Activated naive CD4-positive, alpha-beta T cell treated with Interleukin-2 at 50 U/mL for 16 hours (primary cell): ENCODE data around the gene PLCH2.

ENCODE experiments used
- DNase-seq: peaks from one replicate; pipeline ENCODE4 v3.0.0-alpha.2; 2020

PLCH2 gene

DNA sequence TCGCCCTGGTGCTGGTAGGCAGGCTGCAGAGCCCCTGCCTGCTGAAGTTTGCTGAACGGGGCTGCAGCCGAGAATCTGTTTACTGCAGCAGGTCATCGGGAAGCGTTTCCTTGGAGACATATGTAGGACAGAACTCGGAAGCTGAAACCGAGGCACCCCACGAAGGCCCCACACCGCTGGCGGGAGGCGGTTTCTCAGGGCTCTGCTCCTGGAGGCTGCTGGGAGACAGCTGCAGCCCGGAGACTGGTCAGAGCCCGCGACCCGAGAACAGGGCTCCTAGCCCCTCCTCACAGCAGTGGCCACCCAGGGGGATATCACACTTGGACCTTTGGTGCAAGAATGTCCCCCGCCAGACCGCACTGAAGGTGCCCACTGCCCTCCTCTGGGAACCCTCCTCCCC is 12.7 kb upstream of the PLCH2 start:
- no peak for DNase-seq

GRCh38 chr1:2465371-2466269 is 10.5 kb upstream of the PLCH2 start:
- no peak for DNase-seq

- no peak for DNase-seq
These were observed 9.8 kb upstream of the PLCH2 start for GRCh38 chr1:2466270-2466665.

GRCh38 chr1:2466958-2467554 is 9.0 kb upstream of the PLCH2 start:
- DNase-seq, result peak; percentile 41

DNA sequence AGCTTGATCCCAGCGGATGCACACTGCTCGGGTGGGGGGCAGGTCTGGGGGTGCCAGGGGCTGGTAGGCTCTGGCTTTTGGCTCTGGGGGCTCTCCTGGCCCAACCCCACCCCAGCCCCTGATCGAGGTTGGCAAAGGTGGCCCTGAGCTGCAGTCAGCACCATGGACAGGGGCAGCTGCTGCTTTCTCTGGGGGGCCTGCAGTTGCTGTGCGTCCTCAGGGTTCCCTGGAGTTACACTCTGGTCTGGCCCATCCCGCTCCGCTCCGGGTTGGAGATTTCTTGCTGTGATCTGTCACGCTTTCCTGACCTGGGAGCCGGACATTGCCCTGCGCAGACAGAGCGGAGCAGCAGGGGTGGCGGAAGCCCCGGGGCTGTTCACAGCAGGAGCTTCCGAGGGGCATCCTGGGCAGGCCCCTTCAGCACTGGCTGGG is 8.0 kb upstream of the PLCH2 start:
- DNase-seq, result peak; percentile 35

DNA sequence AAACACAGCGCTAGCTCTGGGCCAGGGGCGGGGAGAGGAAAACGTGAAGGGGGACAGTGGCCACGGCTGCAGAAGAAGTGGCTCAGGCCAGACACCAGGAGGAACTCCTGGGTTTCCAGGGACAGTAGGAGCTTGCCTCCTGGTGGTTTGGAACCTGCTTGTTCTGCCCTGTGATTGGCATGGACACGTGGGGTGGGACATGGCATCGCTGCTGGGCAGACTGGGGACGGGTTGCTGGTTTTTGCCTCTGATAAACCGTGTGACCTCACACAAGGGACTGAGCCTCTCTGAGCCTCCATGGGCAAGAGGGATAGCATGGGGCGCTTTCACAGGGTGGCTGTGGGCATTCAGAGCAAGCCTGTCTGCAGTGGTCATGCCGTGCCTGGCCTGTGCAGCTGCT is 7.5 kb upstream of the PLCH2 start:
- no peak for DNase-seq

DNA sequence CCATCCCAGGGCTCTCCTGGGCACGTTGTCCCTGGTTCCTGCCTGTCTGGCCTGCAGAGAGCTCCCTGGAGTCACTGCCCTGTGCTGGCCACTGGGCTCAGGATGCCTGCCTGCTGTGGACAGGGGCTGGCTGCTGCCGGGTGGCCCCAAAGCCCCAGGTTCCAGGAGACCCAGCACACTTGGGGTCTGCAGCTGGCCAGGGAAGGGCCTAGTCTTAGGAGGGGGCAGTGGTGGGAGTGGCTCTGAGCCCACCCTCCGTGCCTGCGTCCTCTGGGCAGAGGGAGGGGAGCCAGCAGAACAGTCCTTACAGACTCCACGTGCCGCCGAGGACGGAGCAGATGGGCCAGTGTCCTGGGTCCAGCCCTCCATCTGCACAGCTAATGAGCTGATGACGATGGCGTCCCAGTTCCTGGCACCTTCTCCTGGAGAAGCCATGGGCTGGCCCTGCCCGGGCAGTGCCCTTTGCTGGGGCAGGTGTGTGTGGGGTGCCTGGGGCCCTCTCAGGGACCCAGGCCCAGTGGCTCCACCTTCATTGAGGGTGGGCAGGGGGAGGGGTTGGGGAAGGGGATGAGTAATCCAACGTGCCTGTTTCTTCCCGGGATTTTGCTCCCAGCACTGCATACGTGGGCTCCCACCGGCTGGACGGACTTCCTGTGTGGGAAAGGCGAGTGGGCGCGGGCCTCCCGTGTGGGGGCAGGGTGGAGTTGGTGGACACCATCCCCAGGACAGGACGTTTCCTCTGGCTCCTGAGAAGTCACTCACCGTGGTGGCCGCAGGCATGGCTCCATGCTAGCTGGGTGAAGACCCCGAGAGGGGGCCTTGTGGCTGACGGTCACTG is 6.8 kb upstream of the PLCH2 start:
- DNase-seq, result no peak

DNA sequence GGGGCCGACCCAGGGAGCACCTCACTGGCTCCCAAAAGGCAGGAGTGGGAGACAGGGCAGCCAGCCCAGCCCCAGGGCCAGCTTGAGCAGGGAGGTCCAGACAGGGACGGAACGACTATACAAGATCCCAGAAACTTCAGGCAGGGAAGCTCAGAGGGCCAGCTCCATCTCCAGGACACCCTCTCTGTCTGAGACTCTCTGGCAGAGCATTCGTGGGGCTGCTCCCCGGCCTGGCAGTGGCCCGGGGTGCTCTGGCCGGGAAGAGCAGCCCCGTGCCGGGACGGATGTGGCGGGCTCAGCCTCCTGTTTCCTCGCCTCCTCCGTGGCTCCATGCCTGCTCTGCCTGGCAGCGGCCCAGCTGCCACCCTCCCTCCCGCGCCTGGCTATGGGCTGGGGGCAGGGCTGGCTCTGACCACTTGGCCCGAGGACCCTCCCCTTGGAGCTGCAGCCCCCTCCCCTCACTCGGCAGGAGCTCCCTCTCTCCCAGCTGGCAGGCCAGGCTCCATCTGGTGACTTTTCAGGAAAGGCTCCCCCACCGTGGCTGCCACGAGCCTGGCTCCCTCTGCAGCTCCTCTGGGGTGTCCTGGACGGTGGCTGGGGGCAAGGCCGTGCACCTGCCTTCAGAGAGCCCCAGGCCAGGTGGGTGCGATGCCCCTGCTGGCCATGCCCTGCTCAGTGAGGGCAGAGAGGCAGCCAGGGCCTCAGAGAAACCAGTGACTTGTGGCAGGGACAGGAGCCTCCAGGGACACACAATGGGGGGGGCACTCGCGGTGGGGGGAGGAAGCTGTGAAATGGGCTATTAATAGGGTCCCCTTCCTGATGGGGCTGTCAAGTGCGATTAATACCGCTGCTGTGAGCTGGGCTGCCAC is 5.6 kb upstream of the PLCH2 start:
- no peak for DNase-seq

DNA sequence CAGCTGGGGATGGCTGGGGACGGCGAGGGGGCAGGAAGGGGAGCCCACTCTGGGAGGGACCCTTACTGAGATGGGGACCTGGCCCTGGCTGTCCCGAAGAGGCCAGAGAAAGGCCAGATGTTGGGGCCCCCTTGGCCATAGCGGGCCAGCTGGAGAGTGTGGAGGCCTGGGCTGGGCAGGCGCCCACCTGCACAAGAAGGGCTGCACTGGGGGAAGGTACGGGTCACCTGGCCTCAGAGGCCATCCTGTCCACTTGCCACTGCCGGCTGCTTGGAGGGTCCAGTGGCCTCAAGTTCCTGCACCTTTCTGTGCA is 5.0 kb upstream of the PLCH2 start:
- DNase-seq, result no peak

DNA sequence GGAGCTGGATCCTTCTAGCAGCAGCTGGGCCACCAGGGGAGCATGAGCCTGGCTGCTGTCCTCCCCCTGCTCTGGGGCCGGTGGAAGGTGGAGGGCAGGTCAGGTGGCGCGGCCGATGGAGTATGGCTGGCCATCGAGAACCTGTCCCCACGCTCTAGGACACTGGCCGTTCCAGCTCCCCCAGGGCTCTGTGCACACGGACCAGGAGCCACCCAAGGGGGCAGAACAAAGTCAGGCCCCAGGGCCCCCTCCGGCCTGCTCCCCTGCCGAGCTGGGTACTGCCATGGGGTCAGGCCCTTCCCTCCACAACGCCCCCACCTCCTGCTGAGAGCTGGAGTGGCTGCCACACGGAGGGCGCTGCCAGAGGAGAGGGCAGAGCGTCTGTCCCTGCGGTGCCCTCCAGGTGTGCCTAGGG is 4.5 kb upstream of the PLCH2 start:
- no peak for DNase-seq

GRCh38 chr1:2472109-2472508 is 4.0 kb upstream of the PLCH2 start:
- no peak for DNase-seq

- DNase-seq, result no peak
These were observed 3.4 kb upstream of the PLCH2 start for GRCh38 chr1:2472561-2473177.

DNA sequence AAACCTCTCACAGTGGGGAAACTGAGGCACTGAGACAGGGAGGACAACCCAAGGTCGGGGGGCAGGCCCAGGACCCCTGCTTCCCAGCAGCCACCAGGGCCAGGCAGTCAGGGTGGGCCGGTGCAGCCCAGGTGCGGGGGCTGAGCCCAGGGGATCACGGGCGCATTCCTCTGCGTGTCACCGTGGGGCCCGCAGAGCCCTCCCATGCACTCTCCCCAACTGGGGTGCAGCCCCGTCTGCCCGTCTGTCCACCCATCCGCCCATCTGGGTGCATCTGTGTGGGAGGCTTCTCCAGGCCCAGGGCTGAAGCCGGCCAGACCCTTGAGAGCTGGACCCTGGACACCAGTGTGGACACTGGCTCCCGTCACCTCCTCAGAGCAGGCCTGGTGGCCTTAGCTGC is 2.9 kb upstream of the PLCH2 start:
- DNase-seq, result no peak

DNA sequence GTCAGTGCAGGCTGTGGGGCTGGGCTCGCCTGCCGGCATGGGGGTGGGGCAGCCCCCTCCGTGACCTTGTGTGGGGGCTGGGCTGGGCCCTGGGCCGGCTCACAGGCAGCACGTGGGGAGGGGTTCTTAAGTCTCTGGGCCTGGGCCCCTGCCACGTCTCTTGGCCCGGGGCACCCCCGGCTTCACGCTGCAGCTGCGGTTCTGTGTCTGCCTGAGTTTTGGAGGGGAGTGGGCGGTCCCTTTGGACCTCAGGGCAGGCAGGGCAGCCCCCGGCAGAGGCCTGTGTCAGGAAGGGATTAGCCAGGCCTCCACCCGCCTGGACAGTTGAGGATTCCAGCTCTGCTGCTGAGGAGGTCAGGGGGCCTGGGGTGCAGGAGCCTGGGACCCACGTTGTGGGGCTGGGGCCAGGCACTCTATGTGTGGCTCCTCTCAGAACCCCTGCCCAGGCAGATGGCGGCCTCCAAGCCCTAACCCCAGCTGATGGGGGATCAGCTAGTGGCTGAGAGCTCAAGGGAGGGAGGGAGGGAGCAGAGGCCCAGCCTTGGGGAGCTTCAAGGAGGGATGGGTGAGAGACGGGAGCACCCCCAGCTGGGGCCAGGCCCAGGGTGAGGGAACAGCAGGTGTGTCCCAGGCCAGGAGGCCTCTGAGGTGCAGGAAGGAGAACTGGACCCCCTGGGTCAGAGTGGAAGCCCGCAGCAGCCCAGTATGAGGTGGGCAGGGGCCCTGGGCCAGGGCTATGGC is 1.8 kb upstream of the PLCH2 start:
- no peak for DNase-seq

- DNase-seq, result no peak
These were observed 1.1 kb upstream of the PLCH2 start for GRCh38 chr1:2474933-2475371.

GRCh38 chr1:2475571-2475970 is 518 bp upstream of the PLCH2 start:
- no peak for DNase-seq

DNA sequence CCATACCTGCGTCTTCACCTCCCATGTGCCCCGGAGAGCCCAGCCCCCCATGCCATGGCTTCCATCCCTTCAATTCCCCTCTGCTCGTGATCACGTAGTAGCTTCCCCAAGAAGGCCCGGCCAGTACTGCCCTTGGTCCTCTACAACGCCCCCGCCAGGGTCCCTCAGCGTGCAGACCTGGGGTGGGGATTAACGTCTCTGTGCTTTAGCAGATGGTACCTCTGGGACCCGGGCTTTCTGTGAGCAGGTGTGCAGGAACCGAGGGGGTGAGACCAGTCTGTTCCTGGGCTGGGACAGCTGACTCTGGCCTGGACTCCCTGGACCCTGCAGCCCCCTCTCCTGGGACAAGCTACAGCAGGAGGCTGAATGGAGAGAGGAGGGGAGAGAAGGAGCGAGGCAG is 1.2 kb downstream of the PLCH2 start:
- no peak for DNase-seq

DNA sequence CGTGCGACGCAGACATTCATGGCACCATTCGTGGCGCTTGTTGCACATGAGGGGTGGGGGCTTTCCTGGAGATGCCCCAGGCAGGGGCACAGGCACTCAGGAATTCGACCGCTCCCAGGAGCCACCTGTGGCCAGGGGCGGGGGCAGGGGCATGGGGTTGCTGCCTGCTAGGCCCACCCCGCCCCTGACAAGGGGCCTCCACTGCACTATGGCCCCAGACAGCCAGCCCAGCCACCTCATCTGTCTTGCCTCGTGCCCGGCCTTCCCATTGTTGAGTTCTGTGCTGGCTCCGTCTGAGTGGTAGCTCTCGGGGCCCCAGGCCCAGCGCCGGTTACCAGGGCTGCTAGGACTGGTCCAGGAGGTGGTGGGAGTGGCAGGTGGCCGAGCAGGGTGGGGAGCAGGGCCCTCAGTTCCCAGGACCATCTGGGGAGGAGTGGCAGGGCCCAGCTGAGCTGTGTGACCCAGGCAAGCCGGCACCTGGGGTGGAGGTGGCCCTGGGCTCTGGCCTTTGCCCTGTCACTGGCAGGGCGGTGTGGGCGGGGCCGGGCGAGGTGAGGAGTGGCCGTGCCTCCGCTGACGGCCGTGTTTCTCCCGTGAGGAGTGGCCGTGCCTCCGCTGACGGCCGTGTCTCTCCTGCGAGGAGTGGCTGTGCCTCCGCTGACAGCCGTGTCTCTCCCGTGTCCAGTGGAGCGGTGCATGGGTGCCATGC is 1.9 kb downstream of the PLCH2 start:
- DNase-seq, result no peak

DNA sequence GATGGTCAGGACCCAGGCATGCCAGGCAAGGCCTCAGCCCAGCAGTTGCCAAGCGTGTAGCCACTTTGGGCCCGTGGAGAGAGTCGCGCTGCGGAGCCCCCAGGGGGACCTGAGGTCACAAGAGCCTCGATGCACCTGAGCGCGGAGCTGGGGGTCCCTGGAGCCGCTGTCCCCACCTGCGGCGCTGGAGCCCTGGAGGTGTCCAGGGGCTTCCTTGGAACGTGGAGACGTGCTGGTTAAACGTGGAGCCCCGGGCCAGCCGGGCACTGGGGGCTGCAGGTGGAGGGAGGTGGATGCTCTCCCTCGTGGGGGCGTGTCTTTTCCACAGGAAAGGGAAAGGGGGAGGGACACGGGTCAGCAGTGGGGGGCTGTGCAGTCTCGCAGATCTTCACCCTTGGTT is 3.1 kb downstream of the PLCH2 start:
- no peak for DNase-seq

DNA sequence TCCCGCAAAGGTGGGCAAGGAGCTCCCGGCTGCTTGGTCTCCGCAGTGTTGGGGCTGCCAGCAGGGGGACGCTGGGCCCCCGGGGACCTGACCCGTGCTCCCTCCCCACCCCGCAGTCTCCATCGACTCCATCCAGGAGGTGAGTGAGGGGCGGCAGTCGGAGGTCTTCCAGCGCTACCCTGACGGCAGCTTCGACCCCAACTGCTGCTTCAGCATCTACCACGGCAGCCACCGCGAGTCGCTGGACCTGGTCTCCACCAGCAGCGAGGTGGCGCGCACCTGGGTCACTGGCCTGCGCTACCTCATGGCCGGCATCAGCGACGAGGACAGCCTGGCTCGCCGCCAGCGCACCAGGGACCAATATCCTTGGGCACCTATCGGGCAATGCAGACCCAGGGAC is 3.5 kb downstream of the PLCH2 start:
- no peak for DNase-seq
